Left lung (tissue), 10 donors: ENCODE measurements around the gene MYCN. TPM values are rescaled to one million over a fixed set of nuclear protein-coding genes. Genes with fewer than 3 reads are reported as not detected.
"Not testable (repeated sequence)": the region's sequence is repeated elsewhere in the genome, so short reads cannot be mapped to it uniquely, and the experiment has no call there.

Experiments
- ATAC-seq: fragments of 200-7000 bp; cut with Tn5 transposase; one replicate; pipeline ENCODE4 v1.9.1; 2020; ENCODE audit warnings: moderate library complexity
- DNase-seq, 4 donors: peaks; one replicate each; pipeline ENCODE4 v3.0.0-alpha.2; 2013 to 2020
- H3K27ac ChIP-seq, 2 donors: fragments of 200-600 bp; sonication (generic) in 1 of 2; one replicate each; pipeline versions ENCODE4 v1.5.0 to v1.8.0; 2020 to 2021
- H3K27me3 ChIP-seq, 2 donors: fragments of 200-600 bp; sonication (generic) in 1 of 2; one replicate each; pipeline versions ENCODE4 v1.5.0 to v1.8.0; 2020 to 2021
- H3K36me3 ChIP-seq, 2 donors: fragments of 200-600 bp; sonication (generic) in 1 of 2; one replicate each; pipeline versions ENCODE4 v1.5.0 to v1.8.0; 2020 to 2021
- H3K4me1 ChIP-seq, 2 donors: fragments of 200-600 bp; one replicate each; pipeline ENCODE4 v1.8.0; 2021
- H3K4me3 ChIP-seq, 2 donors: fragments of 200-600 bp; sonication (generic) in 1 of 2; one replicate each; pipeline versions ENCODE4 v1.5.0 to v1.8.0; 2020 to 2021; ENCODE audit warnings: mild to moderate bottlenecking in 1 of 2
- H3K9me3 ChIP-seq, 2 donors: fragments of 200-600 bp; sonication (generic) in 1 of 2; one replicate each; pipeline versions ENCODE4 v1.5.0 to v1.8.0; 2020 to 2021
- CTCF ChIP-seq, 2 donors: fragments of 200-600 bp; sonication (generic) in 1 of 2; IDR thresholded peaks; one replicate each; pipeline versions ENCODE4 v1.5.0 to v1.8.0; 2021; ENCODE audit warnings: antibody characterized with exemption in 2 of 2
- intact Hi-C, 2 donors: fragments of 100-400 bp; cut with DNase I; formaldehyde crosslinking; loops; one replicate each; pipeline versions ENCODE4 v1.11.2 to v1.14.2; 2022
- polyA plus RNA-seq, 6 donors: library from polyadenylated mRNA; unstranded; fragments of 120-200 nt; gene quantifications; one replicate each; pipeline ENCODE4 v1.2.1, GENCODE V29; 2013; ENCODE audit not compliant: insufficient read length in 6 of 6
- total RNA-seq, 2 donors: library from RNA; stranded (reverse); fragmentation: NEBNext Ultra II Directional; extraction: Animal tissue kit (Norgen Biotek cat#: 25700); gene quantifications; one replicate each; pipeline ENCODE4 v1.2.1, GENCODE V29; 2021
- donor health status: DM: no; HTN: yes; CAD: no.
- donor health status: DM: no; HTN: no; CAD: no.

MYCN gene
- total and polyA plus RNA-seq, 8 donors = 0.60 to 22.2 (median 17.8) TPM

- Histone ChIP-seq H3K4me1 (peaks cover 0 to 4% of the 10 kb centered on the region in 2 donors), H3K4me3 (no peak overlapping the region), H3K9me3 (no peaks in the 10 kb centered on the region), H3K36me3 (no peaks in the 10 kb centered on the region), H3K27ac (no peak overlapping the region), H3K27me3 (peaks cover 0 to 6% of the 10 kb centered on the region in 2 donors)
- ATAC-seq (no peak), DNase-seq (no peak)
- TF ChIP-seq CTCF (IDR thresholded peaks at IDR 0.05) = no peak
- intact Hi-C loops = loop anchor here in 1 of 2 donors (10.0 kb wide), 2 partner anchors 336 to 656 kb away; no protein-coding TSS in a partner anchor
Observed at GRCh38 chr2:15949126-15949525, 8.8 kb downstream of the MYCN start.

- no peak for TF ChIP-seq CTCF (IDR thresholded peaks at IDR 0.05)
- Histone ChIP-seq H3K27ac (no peak overlapping the region), H3K9me3 (no peaks in the 10 kb centered on the region), H3K36me3 (no peaks in the 10 kb centered on the region), H3K4me3 (no peak overlapping the region), H3K27me3 (peaks cover 0 to 2% of the 10 kb centered on the region in 2 donors), H3K4me1 (no peaks in the 10 kb centered on the region)
- no peak for DNase-seq
- ATAC-seq = no peak
- intact Hi-C loops = loop anchor here in 1 of 2 donors (10.0 kb wide), 2 partner anchors 335 to 655 kb away; no protein-coding TSS in a partner anchor
Observed at GRCh38 chr2:15949551-15949950, 9.2 kb downstream of the MYCN start.

- intact Hi-C loops = no loop called here
- Histone ChIP-seq H3K27me3 (no peaks in the 10 kb centered on the region), H3K4me1 (no peaks in the 10 kb centered on the region), H3K4me3 (no peak overlapping the region), H3K9me3 (no peaks in the 10 kb centered on the region), H3K36me3 (no peaks in the 10 kb centered on the region), H3K27ac (no peak overlapping the region)
- no peak for TF ChIP-seq CTCF (IDR thresholded peaks at IDR 0.05)
- DNase-seq = no peak
- no peak for ATAC-seq
Observed at GRCh38 chr2:15950088-15950952, 10.0 kb downstream of the MYCN start.

GRCh38 chr2:15951936-15952335, 11.6 kb downstream of the MYCN start:
- H3K4me3 ChIP-seq, H3K27ac ChIP-seq, H3K4me1 ChIP-seq, H3K36me3 ChIP-seq, H3K9me3 ChIP-seq, DNase-seq, H3K27me3 ChIP-seq, ATAC-seq, intact Hi-C loops: not testable (repeated sequence)

GRCh38 chr2:15952451-15953146, 12.2 kb downstream of the MYCN start:
- no peaks in the 10 kb centered on the region for H3K36me3 ChIP-seq
- DNase-seq = no peak
- no peak overlapping the region for H3K4me3 ChIP-seq
- intact Hi-C loops = no loop called here
- TF ChIP-seq CTCF (IDR thresholded peaks at IDR 0.05) = no peak
- no peaks in the 10 kb centered on the region for H3K27me3 ChIP-seq
- no peak overlapping the region for H3K27ac ChIP-seq
- ATAC-seq = no peak
- no peaks in the 10 kb centered on the region for H3K9me3 ChIP-seq
- H3K4me1 ChIP-seq = no peaks in the 10 kb centered on the region
